Suprapubic skin (tissue), 4 donors: ENCODE measurements around the gene TTLL6.

Experiments
- POLR2A ChIP-seq, 2 donors: fragments of 450-650 bp; IDR thresholded peaks; one replicate each; pipeline ENCODE4 v1.6.1; 2017; ENCODE audit warnings: antibody characterized with exemption in 2 of 2, mild to moderate bottlenecking in 2 of 2, moderate library complexity in 2 of 2
- POLR2AphosphoS5 ChIP-seq, 3 donors: sonication (generic); formaldehyde crosslinking; IDR thresholded peaks; one replicate each; pipeline ENCODE4 v1.6.1; 2017; ENCODE audit warnings: antibody characterized with exemption in 3 of 3
- TF ChIP-seq, protein P1 (sequence below), 2 donors: fragments of 200-600 bp in 1 of 2; fragments of 450-650 bp in 1 of 2; sonication (generic) in 1 of 2; IDR thresholded peaks; one replicate each; pipeline ENCODE4 v1.5.1; 2016 to 2019; ENCODE audit warnings: antibody characterized with exemption in 2 of 2, mild to moderate bottlenecking in 1 of 2, moderate library complexity in 1 of 2

DNA sequence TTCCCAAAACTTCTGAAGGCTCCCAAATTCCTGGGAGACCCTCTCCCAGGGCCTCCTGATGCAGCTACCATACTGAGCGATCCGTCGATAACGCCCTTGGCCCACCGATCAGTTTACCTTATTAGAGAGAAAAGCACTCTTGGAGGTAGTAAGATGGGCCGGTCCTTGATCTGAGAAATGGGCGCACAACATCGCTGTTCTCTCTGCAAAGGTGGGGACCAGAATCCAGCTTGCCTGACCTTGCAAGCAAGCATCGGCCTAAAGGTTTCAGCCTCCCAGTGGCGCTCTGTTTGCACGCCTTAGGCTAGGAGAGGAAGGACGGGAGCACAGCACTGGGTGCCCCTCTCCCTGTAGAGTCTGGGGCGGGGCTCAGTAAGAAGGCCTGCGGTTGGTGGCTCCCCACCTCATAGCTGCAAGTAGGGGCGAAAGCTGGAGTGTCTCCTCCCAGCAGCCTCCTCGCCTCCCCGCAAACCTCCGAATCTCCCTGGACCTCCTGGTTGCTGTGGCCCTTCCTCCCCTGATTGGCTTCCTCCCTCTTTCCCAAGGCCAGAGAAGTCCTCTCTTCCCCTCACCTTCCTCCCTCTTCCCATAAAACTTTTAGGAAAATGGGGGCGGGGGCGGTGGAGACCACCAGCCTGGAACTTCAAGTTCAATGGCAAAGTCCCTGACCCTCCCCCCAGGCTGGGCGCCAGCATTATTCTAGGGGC lies 94.7 kb downstream of the TTLL6 start, which contains the start of gene PRAC1:
- no peak for TF ChIP-seq POLR2A (IDR thresholded peaks at IDR 0.05)
- TF ChIP-seq, protein P1, sequence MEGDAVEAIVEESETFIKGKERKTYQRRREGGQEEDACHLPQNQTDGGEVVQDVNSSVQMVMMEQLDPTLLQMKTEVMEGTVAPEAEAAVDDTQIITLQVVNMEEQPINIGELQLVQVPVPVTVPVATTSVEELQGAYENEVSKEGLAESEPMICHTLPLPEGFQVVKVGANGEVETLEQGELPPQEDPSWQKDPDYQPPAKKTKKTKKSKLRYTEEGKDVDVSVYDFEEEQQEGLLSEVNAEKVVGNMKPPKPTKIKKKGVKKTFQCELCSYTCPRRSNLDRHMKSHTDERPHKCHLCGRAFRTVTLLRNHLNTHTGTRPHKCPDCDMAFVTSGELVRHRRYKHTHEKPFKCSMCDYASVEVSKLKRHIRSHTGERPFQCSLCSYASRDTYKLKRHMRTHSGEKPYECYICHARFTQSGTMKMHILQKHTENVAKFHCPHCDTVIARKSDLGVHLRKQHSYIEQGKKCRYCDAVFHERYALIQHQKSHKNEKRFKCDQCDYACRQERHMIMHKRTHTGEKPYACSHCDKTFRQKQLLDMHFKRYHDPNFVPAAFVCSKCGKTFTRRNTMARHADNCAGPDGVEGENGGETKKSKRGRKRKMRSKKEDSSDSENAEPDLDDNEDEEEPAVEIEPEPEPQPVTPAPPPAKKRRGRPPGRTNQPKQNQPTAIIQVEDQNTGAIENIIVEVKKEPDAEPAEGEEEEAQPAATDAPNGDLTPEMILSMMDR (IDR thresholded peaks at IDR 0.05) = no peak
- TF ChIP-seq POLR2AphosphoS5 (IDR thresholded peaks at IDR 0.05) = no peak
